Fibroblast of the aortic adventitia (primary cell): Measurements from ENCODE around the gene CNTN2. TPM values are rescaled to one million over a fixed set of nuclear protein-coding genes. Genes with fewer than 3 reads are reported as not detected.
A peak's percentile ranks its signal among the peaks of the same experiment; 100 is the strongest.

ENCODE experiments used
- DNase-seq: peaks from one replicate; pipeline ENCODE4 v3.0.0-alpha.2; 2010; ENCODE audit warnings: low read depth
- H3K4me3 ChIP-seq: 2 replicates; pipeline ENCODE4 v1.5.1; 2011; ENCODE audit warnings: low read depth, mild to moderate bottlenecking, control low read depth, low read length, moderate library complexity
- CTCF ChIP-seq: IDR thresholded peaks from 2 replicates; pipeline ENCODE4 v1.5.1; 2011; ENCODE audit warnings: mild to moderate bottlenecking, low read length, control low read depth, inconsistent platforms; ENCODE audit not compliant: insufficient read depth
- total RNA-seq: library from RNA; depleted of rRNA; stranded (reverse); fragments of >200 nt; gene quantifications from 2 replicates; pipeline ENCODE4 v1.2.3, GENCODE V29; 2012; ENCODE audit warnings: low replicate concordance

The CNTN2 gene
- total RNA-seq, 1 donor = not detected

- no peak overlapping the region for H3K4me3 ChIP-seq
- no peak for TF ChIP-seq CTCF
- DNase-seq = no peak
Observed at GRCh38 chr1:205058853-205059252, 15.8 kb downstream of the CNTN2 start.

- no peak for TF ChIP-seq CTCF
- H3K4me3 ChIP-seq = no peak overlapping the region
- DNase-seq = no peak
Observed at GRCh38 chr1:205059660-205060059, 16.6 kb downstream of the CNTN2 start.

GRCh38 chr1:205060746-205061145, 17.7 kb downstream of the CNTN2 start:
- TF ChIP-seq CTCF = no peak
- no peak for DNase-seq

GRCh38 chr1:205061227-205061626, 18.2 kb downstream of the CNTN2 start:
- DNase-seq = no peak
- TF ChIP-seq CTCF = no peak
- H3K4me3 ChIP-seq = no peak overlapping the region

More at GRCh38 chr1:205060746-205061145, 17.7 kb downstream of the CNTN2 start:
- no peak overlapping the region for H3K4me3 ChIP-seq

GRCh38 chr1:205061665-205062069, 18.7 kb downstream of the CNTN2 start:
- H3K4me3 ChIP-seq = no peak overlapping the region
- peak; percentile 93 for TF ChIP-seq CTCF
- DNase-seq = peak; percentile 66

GRCh38 chr1:205062319-205062718, 19.3 kb downstream of the CNTN2 start:
- no peak for DNase-seq
- no peak overlapping the region for H3K4me3 ChIP-seq
- TF ChIP-seq CTCF = no peak

- DNase-seq = no peak
- H3K4me3 ChIP-seq = no peak overlapping the region
- TF ChIP-seq CTCF = no peak
Observed at GRCh38 chr1:205062895-205063294, 19.9 kb downstream of the CNTN2 start.
